Right renal cortex interstitium (tissue), 3 donors: ENCODE data around the gene JPH2. TPM values are rescaled to one million over a fixed set of nuclear protein-coding genes. Genes with fewer than 3 reads are reported as not detected.
A peak's percentile ranks its signal among the peaks of the same experiment; 100 is the strongest.
"Not testable (repeated sequence)": the region's sequence is repeated elsewhere in the genome, so short reads cannot be mapped to it uniquely, and the experiment has no call there.

ENCODE experiments used
- DNase-seq, 3 donors: peaks; one replicate each; pipeline ENCODE4 v3.0.0-alpha.2; 2013; ENCODE audit warnings: low read depth in 3 of 3, low spot score in 2 of 3
- polyA plus RNA-seq, 3 donors: library from polyadenylated mRNA; unstranded; fragments of 120-200 nt; gene quantifications; one replicate each; pipeline ENCODE4 v1.2.1, GENCODE V29; 2013; ENCODE audit not compliant: insufficient read length in 3 of 3

Gene JPH2
- 1 to 10 TPM; 1.2 to 1.4 (median 1.4) TPM for polyA plus RNA-seq

- no peak for DNase-seq
These were observed at the start of gene JPH2 for GRCh38 chr20:44187054-44187771. Gene JPH2 (minus strand): TSS chr20:44187188. CDS start chr20:44186705, 483 bp downstream.

GRCh38 chr20:44235702-44236101 lies 48.7 kb upstream of the JPH2 start:
- DNase-seq = no peak

- no peak for DNase-seq
These were observed 47.8 kb upstream of the JPH2 start for GRCh38 chr20:44234566-44235317.

- no peak for DNase-seq
These were observed 46.5 kb upstream of the JPH2 start for GRCh38 chr20:44233436-44234016.

- DNase-seq = not testable (repeated sequence)
These were observed 45.5 kb upstream of the JPH2 start for GRCh38 chr20:44232469-44232856.

- no peak for DNase-seq
These were observed 44.9 kb upstream of the JPH2 start for GRCh38 chr20:44231713-44232468.

- DNase-seq = no peak
These were observed 44.2 kb upstream of the JPH2 start for GRCh38 chr20:44231193-44231592.

GRCh38 chr20:44228465-44229258 lies 41.7 kb upstream of the JPH2 start:
- no peak for DNase-seq

- no peak for DNase-seq
These were observed 37.6 kb upstream of the JPH2 start for GRCh38 chr20:44224637-44225036.

- no peak for DNase-seq
These were observed 36.7 kb upstream of the JPH2 start for GRCh38 chr20:44223721-44224120.

- DNase-seq = no peak
These were observed 35.8 kb upstream of the JPH2 start for GRCh38 chr20:44222633-44223368.

- DNase-seq = no peak
These were observed 35.0 kb upstream of the JPH2 start for GRCh38 chr20:44222027-44222426.

GRCh38 chr20:44221368-44221954 lies 34.5 kb upstream of the JPH2 start:
- DNase-seq = no peak

GRCh38 chr20:44219791-44220190 lies 32.8 kb upstream of the JPH2 start:
- no peak for DNase-seq

- no peak for DNase-seq
These were observed 32.3 kb upstream of the JPH2 start for GRCh38 chr20:44219170-44219730.

- DNase-seq = no peak
These were observed 31.5 kb upstream of the JPH2 start for GRCh38 chr20:44218446-44218845.

GRCh38 chr20:44217342-44218092 lies 30.5 kb upstream of the JPH2 start:
- peak in 1 of 3 donors; percentile 26 for DNase-seq

GRCh38 chr20:44215125-44215524 lies 28.1 kb upstream of the JPH2 start:
- peak in 1 of 3 donors; percentile 36 for DNase-seq
